ENCODE results near the gene GMPR. TPM values are rescaled to one million over a fixed set of nuclear protein-coding genes. Genes with fewer than 3 reads are reported as not detected.

The GMPR gene
- total RNA-seq: 10 to 100 TPM; 14.0 to 14.7 TPM
- long read RNA-seq, donor 1, transcript GMPR-201 (9 exons, 1,515 nt): major isoform, 9 of 9 reads
- long read RNA-seq, donor 1, partial matches to known transcripts: 0 of 9 reads
- long read RNA-seq, donor 1, other reads (novel, unspliced or antisense): 0 of 9 reads
- long read RNA-seq, donor 2, transcript GMPR-201 (9 exons, 1,515 nt): major isoform, 40 of 44 reads
- long read RNA-seq, donor 2, partial matches to known transcripts: 0 of 44 reads
- long read RNA-seq, donor 2, other reads (novel, unspliced or antisense): 4 of 44 reads

GRCh38 chr6:16238057-16238962 lies at the start of gene GMPR:
Gene GMPR, plus strand, starts transcription at chr6:16238587. Its CDS starts 107 bp downstream, at chr6:16238694.
- intact Hi-C loops (cut with DNase I): no loop called here
- peak; percentile 92 for DNase-seq (ENCODE audit: low spot score)

GRCh38 chr6:16190214-16190613 lies 48.2 kb upstream of the GMPR start:
- intact Hi-C loops (cut with DNase I): no loop called here
- no peak for DNase-seq (ENCODE audit: low spot score)

GRCh38 chr6:16196260-16196983 lies 42.0 kb upstream of the GMPR start:
- intact Hi-C loops (cut with DNase I): no loop called here
- DNase-seq (ENCODE audit: low spot score): no peak

- intact Hi-C loops (cut with DNase I): no loop called here
- DNase-seq (ENCODE audit: low spot score): no peak
Measured at GRCh38 chr6:16196984-16197546, 41.3 kb upstream of the GMPR start.

GRCh38 chr6:16198061-16198705 lies 40.2 kb upstream of the GMPR start:
- DNase-seq (ENCODE audit: low spot score): no peak
- intact Hi-C loops (cut with DNase I): no loop called here

GRCh38 chr6:16199804-16200203 lies 38.6 kb upstream of the GMPR start:
- intact Hi-C loops (cut with DNase I): no loop called here
- no peak for DNase-seq (ENCODE audit: low spot score)

GRCh38 chr6:16200321-16200883 lies 38.0 kb upstream of the GMPR start:
- intact Hi-C loops (cut with DNase I): no loop called here

GRCh38 chr6:16201706-16202105 lies 36.7 kb upstream of the GMPR start:
- intact Hi-C loops (cut with DNase I): no loop called here
- DNase-seq (ENCODE audit: low spot score): no peak

More at GRCh38 chr6:16200321-16200883, 38.0 kb upstream of the GMPR start:
- DNase-seq (ENCODE audit: low spot score): no peak

GRCh38 chr6:16204653-16205376 lies 33.6 kb upstream of the GMPR start:
- intact Hi-C loops (cut with DNase I): loop anchor here in 1 of 2 donors (5.0 kb wide), 1 partner anchor 513 kb away; no protein-coding TSS in a partner anchor
- no peak for DNase-seq (ENCODE audit: low spot score)

GRCh38 chr6:16205377-16206144 lies 32.8 kb upstream of the GMPR start:
- DNase-seq (ENCODE audit: low spot score): no peak
- intact Hi-C loops (cut with DNase I): loop anchor here in 1 of 2 donors (5.0 kb wide), 1 partner anchor 513 kb away; no protein-coding TSS in a partner anchor

- intact Hi-C loops (cut with DNase I): loop anchor here in 1 of 2 donors (5.0 kb wide), 1 partner anchor 514 kb away; no protein-coding TSS in a partner anchor
- no peak for DNase-seq (ENCODE audit: low spot score)
Measured at GRCh38 chr6:16206595-16207037, 31.8 kb upstream of the GMPR start.

- intact Hi-C loops (cut with DNase I): loop anchor here in 1 of 2 donors (5.0 kb wide), 1 partner anchor 517 kb away; no protein-coding TSS in a partner anchor
- DNase-seq (ENCODE audit: low spot score): no peak
Measured at GRCh38 chr6:16208989-16209388, 29.4 kb upstream of the GMPR start.

GRCh38 chr6:16209539-16209938 lies 28.8 kb upstream of the GMPR start:
- intact Hi-C loops (cut with DNase I): loop anchor here in 1 of 2 donors (5.0 kb wide), 1 partner anchor 517 kb away; no protein-coding TSS in a partner anchor

GRCh38 chr6:16212276-16212675 lies 26.1 kb upstream of the GMPR start:
- intact Hi-C loops (cut with DNase I): no loop called here
- no peak for DNase-seq (ENCODE audit: low spot score)

More at GRCh38 chr6:16209539-16209938, 28.8 kb upstream of the GMPR start:
- DNase-seq (ENCODE audit: low spot score): no peak

GRCh38 chr6:16216501-16217155 lies 21.8 kb upstream of the GMPR start:
- intact Hi-C loops (cut with DNase I): loop anchor here in 1 of 2 donors (2.0 kb wide), 1 partner anchor 60 kb away; no protein-coding TSS in a partner anchor
- DNase-seq (ENCODE audit: low spot score): no peak

- DNase-seq (ENCODE audit: low spot score): no peak
- intact Hi-C loops (cut with DNase I): loop anchor here in 1 of 2 donors (2.0 kb wide), 1 partner anchor 60 kb away; no protein-coding TSS in a partner anchor
Measured at GRCh38 chr6:16217156-16217721, 21.1 kb upstream of the GMPR start.

Data from posterior vena cava (tissue), 2 donors.